GM12878 (cell line): ENCODE measurements around the gene PBRM1. TPM values are rescaled to one million over a fixed set of nuclear protein-coding genes. Genes with fewer than 3 reads are reported as not detected.

Experiments used
- ATF7 ChIP-seq: fragments of 450-650 bp; IDR thresholded peaks from 2 replicates; pipeline ENCODE4 v1.6.1; 2016; ENCODE audit warnings: low read depth, mild to moderate bottlenecking
- CBFB ChIP-seq: IDR thresholded peaks from 2 replicates; pipeline ENCODE4 v1.6.1; 2016; ENCODE audit warnings: antibody characterized with exemption, low read depth
- CBX5 ChIP-seq: sonication (generic); IDR thresholded peaks from 2 replicates; pipeline ENCODE4 v1.6.1; 2016; ENCODE audit warnings: low read depth, moderate library complexity, mild to moderate bottlenecking, inconsistent platforms
- CHD1 ChIP-seq: IDR thresholded peaks from 2 replicates; pipeline ENCODE4 v1.6.1; 2012; ENCODE audit warnings: low read depth, low read length, improper control_type of control experiment
- CHD4 ChIP-seq: fragments of 200-600 bp; sonication (generic); IDR thresholded peaks from 2 replicates; pipeline ENCODE4 v1.6.1; 2016; ENCODE audit warnings: mild to moderate bottlenecking
- ETV6 ChIP-seq, 2 experiments: fragments of 450-650 bp in 1 of 2; IDR thresholded peaks in 1 of 2; conservative IDR thresholded peaks in 1 of 2; 2 replicates each; pipeline ENCODE4 v1.6.1; 2014; ENCODE audit warnings: antibody characterized with exemption in 1 of 2, borderline replicate concordance in 1 of 2, low read depth in 1 of 2, mild to moderate bottlenecking in 1 of 2, moderate library complexity in 1 of 2
- MXI1 ChIP-seq: fragments of 150-350 bp; IDR thresholded peaks from 2 replicates; pipeline ENCODE4 v1.6.1; 2011; ENCODE audit warnings: low read depth, mild to moderate bottlenecking, inconsistent platforms, low read length, improper control_type of control experiment
- NFXL1 ChIP-seq: fragments of 450-650 bp; IDR thresholded peaks from 2 replicates; pipeline ENCODE4 v1.6.1; 2017; ENCODE audit warnings: antibody characterized with exemption, mild to moderate bottlenecking, borderline replicate concordance
- NR2F1 ChIP-seq: fragments of 450-650 bp; conservative IDR thresholded peaks from 2 replicates; pipeline ENCODE4 v1.6.1; 2017; ENCODE audit warnings: mild to moderate bottlenecking
- PML ChIP-seq: IDR thresholded peaks from 2 replicates; pipeline ENCODE4 v1.6.1; 2012; ENCODE audit warnings: low read length, inconsistent platforms
- RELB ChIP-seq: fragments of 450-650 bp; IDR thresholded peaks from 2 replicates; pipeline ENCODE4 v1.6.1; 2017; ENCODE audit warnings: low read depth, mild to moderate bottlenecking, moderate library complexity
- SIN3A ChIP-seq: IDR thresholded peaks from 2 replicates; pipeline ENCODE4 v1.6.1; 2012; ENCODE audit warnings: low read depth, low read length, improper control_type of control experiment
- SMC3 ChIP-seq: IDR thresholded peaks from 2 replicates; pipeline ENCODE4 v1.6.1; 2011; ENCODE audit warnings: low read length, improper control_type of control experiment, borderline replicate concordance
- TCF3 ChIP-seq: IDR thresholded peaks from 2 replicates; pipeline ENCODE4 v1.6.1; 2012; ENCODE audit warnings: low read depth, mild to moderate bottlenecking, low read length, borderline replicate concordance; ENCODE audit not compliant: insufficient read depth
- USF1 ChIP-seq: IDR thresholded peaks from 2 replicates; pipeline ENCODE4 v1.6.1; 2011; ENCODE audit warnings: borderline replicate concordance, low read depth, mild to moderate bottlenecking, moderate library complexity, mixed read lengths, low read length; ENCODE audit not compliant: insufficient read depth; ENCODE audit errors: extremely low read length
- YBX1 ChIP-seq: fragments of 450-650 bp; IDR thresholded peaks from 2 replicates; pipeline ENCODE4 v1.6.1; 2016; ENCODE audit warnings: antibody characterized with exemption
- ZBTB4 ChIP-seq: fragments of 450-650 bp; formaldehyde crosslinking; IDR thresholded peaks from 2 replicates; pipeline ENCODE4 v1.4.0; 2022; ENCODE audit warnings: mild to moderate bottlenecking, moderate library complexity
- ZNF207 ChIP-seq: fragments of 450-650 bp; IDR thresholded peaks from 2 replicates; pipeline ENCODE4 v1.6.1; 2014; ENCODE audit warnings: antibody characterized with exemption, mild to moderate bottlenecking, borderline replicate concordance
- ZNF217 ChIP-seq: fragments of 450-650 bp; IDR thresholded peaks from 2 replicates; pipeline ENCODE4 v1.6.1; 2017; ENCODE audit warnings: antibody characterized with exemption, mild to moderate bottlenecking
- polyA plus RNA-seq, 11 experiments: library from polyadenylated mRNA; depleted of rRNA in 4 of 11; unstranded in 6 of 11; stranded (reverse) in 5 of 11; fragments of >200 nt; fragmentation: Nextera tagmentation in 4 of 11; fragmentation: Illumina TruSeq in 1 of 11; extraction: Ambion mirVana in 4 of 11; extraction: Trizol in 1 of 11; gene quantifications; 1 replicate in 1 of 11; 2 replicates in 10 of 11; pipeline versions ENCODE4 v1.2.1 to v1.2.3, GENCODE V29; 2011 to 2016; ENCODE audit warnings: inconsistent platforms in 2 of 11, missing spikeins in 2 of 11, low read depth in 1 of 11
- total RNA-seq, 4 experiments: library from RNA; depleted of rRNA in 3 of 4; stranded (reverse); fragments of >200 nt in 3 of 4; fragmentation: Illumina TruSeq in 1 of 4; extraction: Trizol in 1 of 4; gene quantifications; 2 replicates each; pipeline versions ENCODE4 v1.2.1 to v1.2.3, GENCODE V29; 2013 to 2021

PBRM1 gene
- total and polyA plus RNA-seq, 10 of the 15 experiments (the other 5 are each of a cell fraction or from before 2014, with no cell fraction given), result 8.9 to 88.9 (median 39.3) TPM

GRCh38 chr3:52710512-52710911, 24.8 kb upstream of the PBRM1 start (continued):
- TF ChIP-seq CBFB (0 out of 2 replicates have a peak, but pooled peaks have one; percentile 43), NR2F1 (no peak), MXI1 (no peak), USF1 (no peak), CHD4 (no peak), YBX1 (no peak), CHD1 (no peak), TCF3 (no peak), PML (no peak), NFXL1 (no peak), SMC3 (no peak), ZNF217 (peak; percentile 40; the same call in 1 of the 2 replicates), ZBTB4 (CRISPR knock-in tag) (no peak), CBX5 (peak; percentile 86; the same call in 1 of the 2 replicates), RELB (peak; percentile 65; the same call in 1 of the 2 replicates), SIN3A (no peak), ETV6 (conservative IDR thresholded peaks at IDR 0.05 in 1 of 2, IDR thresholded peaks at IDR 0.05 in 1 of 2; ENCODE audit: borderline replicate concordance in 1 of 2, low read depth in 1 of 2) (no peak), ZNF207 (no peak), ATF7 (0 out of 2 replicates have a peak, but pooled peaks have one; percentile 52)
